Fibroblast of lung (primary cell): ENCODE measurements around the gene RTKN.

ENCODE experiments used
- CTCF ChIP-seq, 2 donors: IDR thresholded peaks in 1 of 2; conservative IDR thresholded peaks in 1 of 2; 1 replicate in 1 of 2; 2 replicates in 1 of 2; pipeline ENCODE4 v1.5.1; 2011 to 2012; ENCODE audit warnings: low read length in 2 of 2, control low read depth in 1 of 2, inconsistent platforms in 1 of 2, low read depth in 1 of 2, mild to moderate bottlenecking in 1 of 2
- EZH2 ChIP-seq: IDR thresholded peaks from 2 replicates; pipeline ENCODE4 v1.5.1; 2012; ENCODE audit warnings: low read length, control low read depth, mild to moderate bottlenecking; ENCODE audit errors: missing control alignments

GRCh38 chr2:74448771-74449170 lies 7.0 kb upstream of the RTKN start:
- TF ChIP-seq CTCF (conservative IDR thresholded peaks at IDR 0.05 in 1 of 2, IDR thresholded peaks at IDR 0.05 in 1 of 2; ENCODE audit: low read depth in 1 of 2, low read length in 2 of 2) (no peak), EZH2 (no peak)
